Prostate gland (tissue), 2 donors: ENCODE data around the gene UCHL1.

Experiments used
- CTCF ChIP-seq, 4 experiments: fragments of 200-600 bp in 2 of 4; fragments of 450-650 bp in 2 of 4; sonication (generic) in 2 of 4; IDR thresholded peaks; 1 replicate in 3 of 4; 2 replicates in 1 of 4; pipeline ENCODE4 v1.5.1; 2016 to 2019; ENCODE audit warnings: antibody characterized with exemption in 4 of 4, mild to moderate bottlenecking in 2 of 4, moderate library complexity in 2 of 4
- POLR2A ChIP-seq: fragments of 450-650 bp; IDR thresholded peaks from one replicate; pipeline ENCODE4 v1.6.1; 2016; ENCODE audit warnings: antibody characterized with exemption, mild to moderate bottlenecking

DNA sequence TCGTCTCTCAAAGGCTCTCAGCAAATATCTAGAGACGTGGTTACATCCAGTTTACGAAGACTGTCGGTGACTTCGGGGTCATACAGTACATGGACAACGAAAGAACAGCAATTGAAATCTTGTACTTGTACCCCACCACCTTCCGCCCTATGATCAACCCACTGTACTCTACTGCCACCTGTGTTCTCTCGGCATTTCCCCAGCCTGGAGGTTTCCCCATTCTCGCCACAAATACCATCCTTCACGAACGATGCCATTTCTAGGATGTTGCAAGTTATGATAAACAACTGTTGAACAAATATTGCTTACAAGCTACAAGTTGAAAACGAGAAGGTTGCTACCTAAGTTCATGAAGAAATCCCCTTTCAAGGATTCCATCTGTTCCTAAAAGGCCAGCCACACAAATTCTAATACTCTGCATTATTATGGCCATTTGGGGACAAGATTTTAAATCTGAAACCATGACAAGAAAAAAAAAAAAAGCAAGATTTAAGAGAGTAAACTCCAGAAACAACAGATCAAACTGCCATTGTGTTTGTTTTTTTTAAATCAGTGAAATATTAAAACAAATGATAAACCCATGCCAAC lies 44.0 kb upstream of the UCHL1 start:
- TF ChIP-seq POLR2A (no peak), CTCF (IDR thresholded peaks at IDR 0.05) (peak in 3 of 4 experiments; percentile 51 to 71 (median 65))
